Tibial nerve (tissue), 4 donors: ENCODE measurements around the gene SEC61G.

Source experiments
- CTCF ChIP-seq, 5 experiments: fragments of 200-600 bp in 3 of 5; fragments of 450-650 bp in 2 of 5; sonication (generic) in 3 of 5; IDR thresholded peaks; one replicate each; pipeline ENCODE4 v1.5.1; 2016 to 2019; ENCODE audit warnings: antibody characterized with exemption in 5 of 5, mild to moderate bottlenecking in 3 of 5, moderate library complexity in 2 of 5
- EP300 ChIP-seq, 2 donors: sonication (generic); formaldehyde crosslinking; IDR thresholded peaks; one replicate each; pipeline ENCODE4 v1.6.1; 2017; ENCODE audit warnings: antibody characterized with exemption in 2 of 2, mild to moderate bottlenecking in 1 of 2

- TF ChIP-seq EP300 (IDR thresholded peaks at IDR 0.05) (no peak), CTCF (IDR thresholded peaks at IDR 0.05) (no peak)
Observed at GRCh38 chr7:54792383-54792782, 33.4 kb upstream of the SEC61G start.
